Left renal cortex interstitium (tissue), 4 donors: ENCODE results near the gene ZNF776. TPM values are rescaled to one million over a fixed set of nuclear protein-coding genes. Genes with fewer than 3 reads are reported as not detected.
"Not testable (repeated sequence)": the region's sequence is repeated elsewhere in the genome, so short reads cannot be mapped to it uniquely, and the experiment has no call there.

Experiments used
- DNase-seq, 4 donors: peaks; one replicate each; pipeline ENCODE4 v3.0.0-alpha.2; 2013; ENCODE audit warnings: low read depth in 4 of 4, low spot score in 2 of 4, missing footprints in 1 of 4
- polyA plus RNA-seq, 4 donors: library from polyadenylated mRNA; unstranded; fragments of 120-200 nt; gene quantifications; one replicate each; pipeline ENCODE4 v1.2.1, GENCODE V29; 2013; ENCODE audit not compliant: insufficient read length in 4 of 4

The ZNF776 gene
- polyA plus RNA-seq, result 10 to 100 TPM; 32.6 to 44.3 (median 41.2) TPM

DNA sequence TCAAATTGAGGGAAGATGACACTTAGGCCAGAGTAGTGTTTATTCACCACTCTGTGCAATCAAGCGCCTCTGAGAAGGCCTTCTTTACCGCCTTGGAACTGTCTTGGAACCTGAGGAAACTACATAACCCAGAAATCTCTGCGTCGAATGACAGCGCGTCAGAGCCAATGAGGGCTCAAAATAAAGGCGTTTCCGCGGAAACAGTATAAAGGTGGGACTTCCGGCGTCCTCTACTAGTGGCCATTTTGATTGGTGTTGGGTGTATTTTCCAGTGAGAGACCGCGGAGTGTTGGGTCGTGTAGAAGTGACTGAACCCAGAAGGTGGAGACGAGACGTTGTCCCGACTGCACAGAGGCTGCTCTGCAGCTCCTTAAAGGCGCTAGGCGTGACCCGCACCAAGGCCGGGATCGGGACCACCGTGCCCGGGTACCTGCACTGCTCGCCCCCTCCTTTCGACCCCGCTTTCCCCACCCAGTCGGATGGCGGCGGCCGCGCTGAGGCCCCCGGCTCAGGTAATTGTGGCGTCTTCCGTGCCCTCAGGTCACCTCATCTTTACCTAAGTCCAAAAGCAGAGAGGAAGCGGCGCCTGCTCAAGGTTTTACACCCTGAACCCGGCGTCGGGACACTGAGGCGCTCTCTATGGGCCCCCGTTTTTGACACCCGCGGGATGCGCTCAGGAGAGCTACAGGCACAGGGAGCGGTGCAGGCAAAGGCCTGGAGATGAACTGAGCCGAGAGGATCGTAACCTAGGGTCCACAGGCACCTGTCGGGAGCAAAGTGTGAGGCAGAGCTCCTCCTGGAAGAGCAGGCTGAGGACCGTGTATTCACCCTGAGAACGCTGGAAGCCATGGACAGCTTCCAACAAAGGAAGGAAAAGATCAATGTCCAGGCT lies at the start of gene ZNF776:
Gene ZNF776, plus strand, starts transcription at position 236 of the 892 bp plus-strand sequence. Its CDS starts 244 bp downstream, at position 480.
- peak; percentile 80 to 93 (median 88) for DNase-seq

DNA sequence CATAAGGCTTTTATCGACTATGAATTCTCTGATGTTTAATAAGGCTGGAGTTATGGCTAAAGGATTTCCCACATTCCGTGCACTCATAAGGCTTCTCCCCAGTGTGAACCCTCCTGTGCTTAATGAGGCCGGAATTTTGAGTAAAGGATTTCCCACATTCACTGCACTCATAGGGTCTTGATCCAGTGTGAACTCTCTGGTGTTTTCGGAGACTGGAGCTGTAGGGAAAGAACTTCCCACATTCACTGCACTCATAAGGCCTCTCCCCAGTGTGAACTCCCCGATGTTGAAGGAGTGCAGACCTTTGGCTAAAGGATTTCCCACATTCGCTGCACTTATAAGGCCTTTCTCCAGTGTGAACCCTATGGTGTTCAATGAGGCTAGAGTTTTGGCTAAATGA lies 45.0 kb upstream of the ZNF776 start:
- no peak for DNase-seq

DNA sequence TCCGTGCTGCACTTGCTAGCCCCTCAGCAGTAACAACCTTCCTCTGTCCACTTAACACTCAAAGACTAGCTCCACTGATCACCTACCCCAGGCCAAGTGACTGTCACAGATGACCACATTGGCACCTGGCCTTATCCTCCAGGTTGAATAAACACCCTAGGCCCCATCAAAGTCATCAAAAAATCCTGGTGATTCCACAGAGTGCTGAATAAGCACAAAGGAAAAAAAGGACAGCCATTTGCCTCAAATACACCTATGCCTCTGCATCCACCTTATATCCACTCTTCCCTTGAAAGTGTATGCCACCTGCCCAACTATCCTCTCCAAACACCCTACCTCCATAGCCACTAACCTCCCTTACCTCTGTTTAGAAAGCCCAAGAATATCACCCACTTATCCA lies 40.3 kb upstream of the ZNF776 start:
- DNase-seq, result no peak

DNA sequence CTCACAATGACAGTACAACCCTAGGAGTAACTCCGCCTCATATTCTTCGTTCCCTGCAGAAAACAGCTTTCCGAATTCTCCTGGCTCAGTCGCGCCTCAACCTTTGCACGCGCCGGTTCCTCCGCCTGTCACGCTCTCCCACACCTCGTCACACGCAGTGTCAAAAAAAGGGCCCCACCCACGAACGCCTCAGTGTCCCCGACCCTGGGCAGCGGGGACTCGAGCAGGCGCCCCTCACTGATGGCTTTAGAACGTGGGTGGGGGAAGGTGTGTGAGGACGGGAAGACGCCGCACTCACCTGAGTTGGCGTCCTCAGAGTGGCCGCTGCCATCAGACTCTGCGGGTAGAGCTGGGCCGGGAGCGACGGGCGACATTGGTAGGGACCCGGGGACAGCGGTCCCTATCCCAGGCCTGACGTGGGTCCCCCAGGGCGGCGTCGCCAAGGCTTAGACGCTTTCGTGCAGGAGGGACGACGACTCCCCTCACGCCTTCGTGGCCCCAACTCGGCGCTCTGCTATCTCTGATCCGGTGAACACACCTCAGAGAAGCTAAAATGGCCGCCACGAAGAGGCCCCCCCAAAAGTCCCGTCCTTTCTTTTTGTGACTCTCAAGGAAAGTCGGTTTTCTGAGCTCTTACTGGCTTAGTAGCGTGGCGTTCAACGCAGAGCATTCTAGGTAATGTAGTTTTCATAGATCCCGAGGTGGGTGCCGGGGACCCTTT lies 37.8 kb upstream of the ZNF776 start, which contains the start of gene ZNF154:
Gene ZNF154, minus strand, starts transcription at position 564 of the 721 bp plus-strand sequence. Its CDS starts 233 bp downstream, at position 331.
- DNase-seq, result peak; percentile 61 to 84 (median 76)

DNA sequence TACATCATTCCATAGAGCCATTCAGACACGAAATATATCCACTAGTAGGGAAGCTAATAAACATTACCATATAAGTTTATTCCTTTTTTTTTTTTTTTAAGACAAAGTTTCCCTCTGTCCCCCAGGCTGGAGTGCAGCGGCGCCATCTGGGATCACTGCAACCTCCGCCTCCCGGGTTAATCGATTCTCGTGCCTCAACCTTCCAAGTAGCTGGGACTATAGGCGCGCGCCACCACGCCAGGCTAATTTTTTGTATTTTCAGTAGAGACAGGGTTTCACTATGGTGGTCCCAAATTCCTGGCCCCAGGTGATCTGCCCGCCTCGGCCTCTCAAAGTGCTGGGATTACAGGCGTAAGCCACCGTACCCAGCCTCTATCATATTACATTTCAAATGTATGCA lies 37.0 kb upstream of the ZNF776 start:
- no peak for DNase-seq

DNA sequence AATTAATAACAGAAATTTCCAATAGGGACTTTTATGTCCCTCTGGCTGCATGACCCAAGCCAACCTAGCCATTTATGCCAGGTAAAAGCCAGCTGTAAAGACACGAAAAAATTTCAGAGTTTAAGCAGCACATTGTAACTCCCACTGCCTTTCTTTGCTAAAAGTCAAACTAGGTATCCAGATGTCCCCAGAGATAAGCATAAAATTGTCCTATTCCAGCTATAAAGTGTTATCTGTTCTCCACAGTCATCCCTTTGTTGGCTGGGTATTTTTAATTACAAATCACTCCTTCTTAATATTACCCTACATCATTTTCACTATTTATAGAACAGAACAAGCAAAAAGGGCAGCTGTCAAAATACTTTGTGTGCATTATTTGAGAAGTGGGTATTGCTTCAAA lies 34.4 kb upstream of the ZNF776 start:
- DNase-seq, result no peak

DNA sequence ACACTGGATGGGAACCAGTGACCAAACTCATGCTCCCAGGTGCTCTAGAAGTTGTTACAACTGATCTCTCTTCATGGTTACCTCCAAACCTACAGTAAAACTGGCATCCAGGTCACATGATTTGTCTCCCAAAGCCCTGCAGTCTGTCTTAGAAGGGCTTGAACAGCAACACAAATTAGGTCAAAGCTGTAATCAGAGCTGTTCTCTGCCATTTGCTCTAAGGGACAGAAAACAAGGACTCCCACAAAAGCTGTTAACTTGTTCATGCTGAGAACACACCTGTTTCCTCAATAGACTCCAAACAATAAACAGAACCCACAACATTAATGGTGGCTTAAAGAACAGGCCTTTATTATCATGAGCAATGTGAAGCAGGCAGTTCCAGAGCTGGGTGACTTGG lies 27.2 kb upstream of the ZNF776 start:
- no peak for DNase-seq

DNA sequence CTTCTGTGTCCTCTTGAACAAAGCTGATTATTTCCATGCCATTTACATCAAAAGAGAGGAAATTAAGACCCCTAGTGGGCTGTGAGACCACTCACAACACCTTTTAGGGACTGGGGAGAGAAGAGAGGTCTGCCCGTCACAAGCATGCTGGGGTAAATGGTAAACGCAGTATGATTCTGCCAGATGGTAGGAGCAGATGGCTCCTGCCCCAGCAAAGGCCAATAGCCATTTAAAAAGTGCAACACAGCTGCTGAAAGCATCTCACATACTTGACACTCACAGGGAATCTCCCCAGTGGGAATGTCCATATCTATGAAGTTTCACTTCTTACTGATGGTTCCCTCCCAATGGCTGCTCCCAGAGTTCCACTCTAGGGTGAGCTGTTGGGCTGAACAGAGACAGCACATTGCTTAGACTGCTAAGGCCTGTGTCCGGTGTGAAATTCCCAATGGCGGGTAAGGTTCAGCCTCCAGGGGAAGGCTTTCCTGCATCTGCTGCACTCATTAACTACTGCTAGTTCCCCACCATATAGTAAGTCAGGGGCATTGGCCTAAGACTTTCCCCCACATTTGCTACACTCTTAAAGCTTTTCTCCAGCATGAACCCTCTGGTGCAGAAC lies 26.6 kb upstream of the ZNF776 start:
- DNase-seq, result no peak

DNA sequence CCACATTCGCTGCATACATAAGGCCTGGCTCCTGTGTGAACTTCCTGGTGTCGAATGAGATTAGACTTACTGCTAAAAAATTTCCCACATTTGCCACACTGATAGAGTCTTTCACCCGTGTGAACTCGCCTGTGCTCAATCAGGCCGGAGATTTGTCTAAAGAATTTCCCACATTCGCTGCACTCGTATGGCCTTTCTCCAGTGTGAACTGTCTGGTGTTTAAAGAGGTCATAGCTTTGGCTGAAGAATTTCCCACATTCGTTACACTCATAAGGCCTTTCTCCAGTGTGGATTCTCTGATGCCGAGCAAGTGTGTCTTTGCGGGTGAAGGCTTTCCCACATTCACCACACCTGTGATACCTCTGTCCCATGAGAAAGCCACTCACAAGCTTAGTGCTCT lies 25.7 kb upstream of the ZNF776 start:
- DNase-seq, result no peak

DNA sequence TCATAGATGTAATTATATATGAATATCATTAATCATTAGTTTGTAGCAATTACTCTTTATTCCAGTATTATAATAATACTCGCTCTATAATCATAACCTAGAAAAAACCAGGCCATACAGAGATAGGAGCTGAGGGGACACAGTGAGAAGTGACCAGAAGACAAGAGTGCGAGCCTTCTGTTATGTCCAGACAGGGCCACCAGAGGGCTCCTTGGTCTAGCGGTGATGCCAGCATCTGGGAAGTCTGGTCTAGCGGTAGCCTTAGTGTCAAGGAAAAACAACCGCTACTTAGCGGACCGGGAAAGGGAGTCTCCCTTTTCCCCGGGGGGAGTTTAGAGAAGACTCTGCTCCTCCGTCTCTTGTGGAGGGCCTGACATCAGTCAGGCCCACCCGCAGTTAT lies 8.3 kb upstream of the ZNF776 start:
- DNase-seq, result not testable (repeated sequence)

DNA sequence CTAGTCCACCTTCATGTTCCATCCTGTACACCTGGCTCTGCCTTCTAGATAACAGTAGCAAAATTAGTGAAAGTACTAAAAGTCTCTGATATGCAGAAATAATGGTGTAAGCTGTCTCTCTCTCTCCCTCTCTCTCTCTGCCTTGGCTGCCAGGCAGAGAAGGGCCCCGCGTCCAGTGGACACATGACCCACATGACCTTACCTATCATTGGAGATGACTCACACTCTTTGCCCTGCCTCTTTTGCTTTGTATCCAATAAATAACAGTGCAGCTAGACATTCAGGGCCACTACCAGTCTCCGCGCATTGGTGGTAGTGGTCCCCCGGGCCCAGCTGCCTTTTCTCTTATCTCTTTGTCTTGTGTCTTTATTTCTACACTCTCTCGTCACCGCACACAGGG lies 7.8 kb upstream of the ZNF776 start:
- DNase-seq, result not testable (repeated sequence)

DNA sequence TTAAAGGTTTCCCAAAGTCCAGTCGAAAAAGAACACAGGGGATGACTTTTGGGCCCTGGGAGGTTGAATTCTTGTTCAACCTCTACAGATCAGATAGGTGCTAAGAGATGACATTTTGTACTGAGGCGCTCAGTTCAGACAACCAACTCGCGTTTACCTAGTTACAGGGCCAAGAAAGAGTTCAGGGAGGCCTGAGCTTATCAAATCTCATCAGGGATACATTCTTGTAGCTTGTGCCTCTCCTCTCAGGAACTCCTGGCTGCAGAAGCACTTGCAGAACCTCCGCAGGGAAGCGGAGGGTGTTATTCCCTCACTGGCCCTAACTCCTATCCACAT lies 825 bp downstream of the ZNF776 start:
- peak in 1 of 4 donors; percentile 9 for DNase-seq

DNA sequence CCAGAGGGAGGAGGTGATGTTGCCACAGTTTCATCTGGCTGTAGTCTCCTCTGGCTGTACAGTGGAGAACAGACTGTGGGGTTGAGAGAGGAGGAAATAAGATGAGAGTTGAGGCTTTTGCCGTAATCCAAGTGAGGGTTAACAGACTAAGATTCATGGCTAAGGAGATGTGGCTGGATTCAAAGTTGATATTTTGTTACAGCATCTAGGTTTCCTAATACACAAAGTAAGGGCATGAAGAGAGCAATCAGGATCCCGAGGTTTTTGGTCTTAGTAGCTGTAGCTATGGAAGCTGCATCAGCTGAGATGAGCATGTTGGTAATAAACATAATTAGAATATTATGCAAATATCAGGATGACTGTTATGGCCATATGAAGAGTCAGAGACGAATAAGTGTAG lies 1.4 kb downstream of the ZNF776 start:
- DNase-seq, result no peak

DNA sequence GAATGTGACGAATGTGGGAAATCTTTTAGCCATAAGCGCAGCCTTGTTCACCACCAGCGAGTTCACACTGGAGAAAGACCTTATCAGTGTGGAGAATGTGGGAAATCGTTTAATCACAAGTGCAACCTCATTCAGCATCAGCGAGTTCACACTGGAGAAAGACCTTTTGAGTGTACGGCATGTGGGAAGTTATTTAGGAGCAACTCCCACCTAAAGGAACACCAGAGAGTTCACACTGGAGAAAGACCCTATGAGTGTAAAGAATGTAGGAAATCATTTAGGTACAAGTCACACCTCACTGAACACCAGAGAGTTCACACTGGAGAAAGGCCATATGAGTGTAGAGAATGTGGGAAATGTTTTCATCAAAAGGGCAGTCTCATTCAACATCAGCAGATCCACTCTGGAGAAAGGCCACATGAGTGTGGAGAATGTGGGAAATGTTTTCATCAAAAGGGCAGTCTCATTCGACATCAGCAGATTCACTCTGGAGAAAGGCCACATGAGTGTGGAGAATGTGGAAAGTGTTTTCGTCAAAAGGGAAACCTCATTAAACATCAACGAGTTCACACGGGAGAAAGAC lies 7.6 kb downstream of the ZNF776 start:
- no peak for DNase-seq

DNA sequence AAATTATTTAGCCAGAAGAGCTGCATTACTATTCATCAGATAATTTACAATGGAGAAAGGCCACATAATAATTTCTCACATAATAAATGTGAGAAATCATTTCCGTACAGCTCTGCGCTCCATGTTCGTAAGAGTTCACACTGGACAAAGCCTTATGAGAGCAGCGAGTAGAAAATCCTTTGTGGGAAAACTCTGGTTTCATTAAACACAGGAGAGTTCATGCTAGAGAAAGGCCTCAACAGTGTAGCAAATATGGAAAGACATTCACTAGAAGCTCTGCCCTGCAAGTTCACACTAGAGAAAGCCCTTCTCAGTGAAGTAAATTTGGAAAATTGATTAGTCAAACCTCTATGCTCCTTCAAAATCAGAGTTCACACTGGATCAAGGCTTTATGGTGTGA lies 8.4 kb downstream of the ZNF776 start:
- no peak for DNase-seq

DNA sequence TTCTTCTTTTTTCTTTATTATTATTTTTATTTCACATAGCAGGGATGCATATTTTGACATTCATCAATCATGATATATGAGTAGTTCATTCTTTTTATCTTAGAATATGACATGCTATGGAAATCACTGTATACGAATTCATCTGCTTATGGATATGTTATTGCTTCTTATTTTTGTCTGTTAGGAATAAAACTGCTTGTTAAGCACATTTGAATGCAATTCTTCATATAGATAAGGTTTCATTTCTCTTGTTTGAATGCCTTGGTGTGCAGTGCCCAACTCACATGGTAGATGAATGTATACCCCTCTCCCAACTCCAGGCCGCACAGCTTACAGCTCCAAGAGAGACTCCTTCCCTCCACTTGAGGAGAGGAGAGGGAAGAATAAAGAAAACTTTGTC lies 11.3 kb downstream of the ZNF776 start:
- DNase-seq, result no peak

DNA sequence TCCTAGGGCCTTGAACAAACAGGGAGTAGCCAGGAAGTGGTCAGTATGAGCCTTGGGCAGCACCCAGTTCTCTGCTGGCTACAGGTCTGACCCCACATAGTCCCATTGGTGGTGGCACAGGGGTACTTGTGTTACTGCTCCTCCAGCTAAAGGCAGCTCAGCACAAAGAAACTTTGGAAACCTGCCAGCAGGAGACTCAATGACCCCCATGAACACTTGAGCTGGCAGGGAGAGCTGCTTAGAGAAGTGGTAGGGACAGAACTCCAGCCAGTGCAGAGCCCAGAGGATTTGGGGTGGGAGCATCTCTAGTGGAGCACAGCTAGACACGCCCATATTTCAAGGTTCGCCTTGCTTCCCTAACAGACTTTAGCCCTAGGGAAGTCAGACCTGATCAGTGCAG lies 12.5 kb downstream of the ZNF776 start:
- DNase-seq, result no peak

DNA sequence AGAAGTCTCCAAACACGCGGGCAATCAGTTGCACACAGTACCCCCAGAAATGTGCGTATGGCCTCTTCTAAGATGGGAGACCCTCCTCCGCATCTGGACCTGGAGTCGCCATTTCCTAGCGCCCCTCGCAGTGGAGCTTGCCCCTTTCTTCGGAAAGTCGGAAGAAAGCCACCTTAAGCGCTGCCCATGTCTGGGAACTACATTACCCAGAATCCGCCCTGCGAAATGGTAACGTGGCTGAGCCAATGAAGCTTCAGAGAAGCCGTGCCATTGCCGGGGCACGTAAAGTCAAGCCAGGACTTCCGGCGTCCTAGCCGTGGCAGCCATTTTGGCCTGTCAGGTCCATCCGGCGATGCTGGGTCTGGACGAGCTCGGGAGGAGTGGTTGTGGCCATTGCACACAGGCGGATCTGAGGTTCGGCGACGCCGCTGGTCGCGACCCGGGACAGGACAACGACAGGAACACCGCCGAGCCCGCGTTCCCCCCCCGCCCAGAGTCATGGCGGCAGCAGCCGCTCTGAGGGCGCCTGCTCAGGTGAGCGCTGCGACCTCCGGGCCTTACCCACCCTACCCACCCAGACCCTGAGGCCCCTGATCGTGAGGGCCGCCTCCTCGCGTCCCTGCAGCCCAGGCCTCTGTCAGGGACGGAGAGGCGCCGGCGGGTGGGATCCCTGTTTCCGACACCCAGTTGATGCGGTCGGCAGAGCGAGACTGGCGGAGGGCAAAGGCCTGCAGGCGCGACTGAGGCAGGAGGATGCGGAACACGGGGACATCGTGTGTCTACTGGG lies 22.9 kb downstream of the ZNF776 start, which contains the start of gene ZNF586:
Gene ZNF586, plus strand, starts transcription at position 332 of the 787 bp plus-strand sequence. Its CDS starts 167 bp downstream, at position 499.
- peak; percentile 53 to 87 (median 77) for DNase-seq

DNA sequence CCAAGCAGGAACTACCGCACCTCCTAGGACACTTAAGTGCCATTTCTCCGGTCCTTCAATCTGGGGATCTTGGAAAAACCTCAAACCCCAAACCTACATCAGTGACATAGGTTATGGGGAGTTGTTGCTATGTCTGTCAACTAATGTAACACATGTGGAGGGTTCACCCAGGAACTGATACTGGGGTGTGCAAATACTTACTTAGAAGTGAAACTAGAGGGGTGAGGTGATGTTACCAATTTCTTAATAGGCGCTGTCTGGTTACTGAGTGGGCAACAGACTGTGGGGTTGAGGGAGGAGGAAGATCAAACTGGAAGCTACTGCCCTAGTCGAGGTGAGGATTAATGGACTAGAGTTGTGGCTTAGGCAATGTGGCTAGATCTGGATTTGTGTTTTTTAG lies 24.8 kb downstream of the ZNF776 start:
- no peak for DNase-seq

DNA sequence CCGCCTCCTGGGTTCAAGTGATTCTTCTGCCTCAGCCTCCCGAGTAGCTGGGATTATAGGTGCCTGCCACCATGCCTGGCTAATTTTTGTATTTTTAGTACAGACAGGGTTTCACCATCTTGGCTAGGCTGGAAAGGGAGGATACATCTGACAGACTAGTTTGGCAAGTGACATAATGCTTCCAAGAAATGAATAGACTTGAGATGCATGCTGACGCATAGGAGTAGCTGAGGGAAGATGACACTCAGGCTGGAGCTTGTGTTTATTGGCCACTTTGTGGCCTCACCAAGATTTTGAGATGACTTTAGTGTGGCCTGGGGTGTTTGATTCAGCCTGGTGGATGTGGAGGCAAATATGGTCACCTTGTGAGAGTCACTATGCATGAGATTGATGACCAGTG lies 26.9 kb downstream of the ZNF776 start:
- DNase-seq, result no peak
